K562 (cell line): ENCODE data around the gene CREB5. TPM values are rescaled to one million over a fixed set of nuclear protein-coding genes. Genes with fewer than 3 reads are reported as not detected.

Experiments used
- ATAC-seq: fragments of 200-7000 bp; cut with Tn5 transposase; 3 replicates; pipeline ENCODE4 v1.9.1; 2020; ENCODE audit warnings: moderate library complexity
- BruUV-seq: library from RNA; stranded (reverse); fragments of 400-500 nt; replicated peaks from 2 replicates; lab custom pipeline; 2021; lab: Mats Ljungman, UMichigan
- CTCF ChIA-PET: fragments of 300-600 bp; formaldehyde crosslinking; extraction: SDS; loops from one replicate; lab custom pipeline; 2021; ENCODE audit warnings: low intra/inter-chr PET ratio; lab: Yijun Ruan, JAX
- POLR2A ChIA-PET: fragments of 300-600, 350-650 bp; sonication (Branson Sonifier 250); formaldehyde crosslinking; extraction: SDS; loops from one replicate; lab custom pipeline; 2021; ENCODE audit warnings: antibody characterized with exemption, inconsistent platforms; lab: Yijun Ruan, JAX
- DNase-seq, 4 experiments: peaks; one replicate each; pipeline versions ENCODE4 v3.0.0 to v3.0.0-alpha.2; 2011 to 2018; ENCODE audit warnings: low spot score in 3 of 4, mixed read lengths in 3 of 4; ENCODE audit errors: extremely low read depth in 1 of 4
- FAIRE-seq: peaks from 2 replicates; lab custom pipeline; 2011; peaks lifted over from hg19 to GRCh38; lab: Jason Lieb, UNC
- H2AFZ ChIP-seq: 2 replicates; pipeline ENCODE4 v1.6.0; 2011; ENCODE audit warnings: low read depth, low read length, control low read depth, inconsistent platforms
- H3K27ac ChIP-seq: fragments of 200-600 bp; 3 replicates; pipeline ENCODE4 v1.8.0; 2011; ENCODE audit warnings: low read depth, mild to moderate bottlenecking, control low read depth, inconsistent platforms, low read length, moderate library complexity, mixed read lengths; ENCODE audit errors: extremely low read depth
- H3K27me3 ChIP-seq, 2 experiments: fragments of 300-600 bp in 1 of 2; 2 replicates in 1 of 2; 3 replicates in 1 of 2; pipeline versions ENCODE4 v1.6.0 to v1.8.0; 2011; ENCODE audit warnings: inconsistent platforms in 2 of 2, low read length in 2 of 2, mild to moderate bottlenecking in 1 of 2, mixed read lengths in 1 of 2, moderate library complexity in 1 of 2; ENCODE audit not compliant: control insufficient read depth in 2 of 2, insufficient read depth in 2 of 2
- H3K36me3 ChIP-seq: fragments of 300-600 bp; 3 replicates; pipeline ENCODE4 v1.8.0; 2011; ENCODE audit warnings: mild to moderate bottlenecking, low read length, inconsistent platforms; ENCODE audit not compliant: control insufficient read depth, insufficient read depth
- H3K4me1 ChIP-seq, 2 experiments: fragments of 200-600 bp in 1 of 2; replicated peaks in 1 of 2; 2 replicates in 1 of 2; 3 replicates in 1 of 2; pipeline versions ENCODE4 v1.5.1 to v1.8.0; 2011; ENCODE audit warnings: inconsistent platforms in 2 of 2, low read length in 2 of 2, mild to moderate bottlenecking in 1 of 2, mixed read lengths in 1 of 2, moderate library complexity in 1 of 2; ENCODE audit not compliant: control insufficient read depth in 2 of 2, insufficient read depth in 2 of 2
- H3K4me2 ChIP-seq: 2 replicates; pipeline ENCODE4 v1.6.1; 2011; ENCODE audit warnings: low read length, control low read depth, inconsistent platforms, mixed read lengths; ENCODE audit not compliant: insufficient read depth
- H3K4me3 ChIP-seq: fragments of 200-600 bp; sonication (generic), shearing (Covaris generic); 2 replicates; pipeline ENCODE4 v1.5.1; 2016; ENCODE audit warnings: control low read depth, inconsistent platforms
- H3K79me2 ChIP-seq: fragments of 200-600 bp; 3 replicates; pipeline ENCODE4 v1.8.0; 2011; ENCODE audit warnings: low read length, inconsistent platforms; ENCODE audit not compliant: control insufficient read depth, insufficient read depth
- H3K9ac ChIP-seq, 2 experiments: 2 replicates each; pipeline versions ENCODE4 v1.6.0 to v1.6.1; 2011; ENCODE audit warnings: low read depth in 2 of 2, low read length in 2 of 2, control low read depth in 1 of 2, inconsistent platforms in 1 of 2, mild to moderate bottlenecking in 1 of 2, mixed read lengths in 1 of 2; ENCODE audit not compliant: insufficient read depth in 1 of 2
- H3K9me1 ChIP-seq: one replicate; pipeline ENCODE4 v1.6.0; 2011; ENCODE audit warnings: inconsistent platforms, mild to moderate bottlenecking, low read length, moderate library complexity; ENCODE audit not compliant: control insufficient read depth, insufficient read depth
- H3K9me3 ChIP-seq: replicated peaks from 2 replicates; pipeline ENCODE4 v1.5.1; 2011; ENCODE audit warnings: low read depth, low read length, inconsistent platforms; ENCODE audit not compliant: control insufficient read depth, insufficient read depth
- H4K20me1 ChIP-seq: replicated peaks from 2 replicates; pipeline ENCODE4 v1.6.1; 2011; ENCODE audit warnings: low read length, inconsistent platforms, mixed read lengths; ENCODE audit not compliant: control insufficient read depth, insufficient read depth
- CTCFL ChIP-seq: IDR thresholded peaks from 2 replicates; pipeline ENCODE4 v1.6.1; 2011; ENCODE audit warnings: borderline replicate concordance, low read depth, mild to moderate bottlenecking, moderate library complexity, low read length; ENCODE audit not compliant: insufficient read depth, poor library complexity, severe bottlenecking
- DLX4 ChIP-seq: fragments of 250-450 bp; sonication (Bioruptor Pico); IDR thresholded peaks from 2 replicates; pipeline ENCODE4 v1.6.1; 2021; ENCODE audit warnings: mild to moderate bottlenecking
- IRF9 ChIP-seq: fragments of 450-650 bp; IDR thresholded peaks from 2 replicates; pipeline ENCODE4 v1.6.1; 2016; ENCODE audit warnings: missing biosample characterization, missing genetic modification characterization
- RBM25 ChIP-seq: fragments of 200-400 bp; formaldehyde crosslinking; IDR thresholded peaks from 2 replicates; pipeline ENCODE4 v1.6.1; 2018; ENCODE audit warnings: low read length, low read depth, moderate library complexity; ENCODE audit not compliant: severe bottlenecking
- SMAD2 ChIP-seq: fragments of 150-350 bp; IDR thresholded peaks from 2 replicates; pipeline ENCODE4 v1.6.1; 2014; ENCODE audit warnings: low read depth, mild to moderate bottlenecking, low read length
- STAG1 ChIP-seq: sonication (generic); formaldehyde crosslinking; IDR thresholded peaks from 2 replicates; pipeline ENCODE4 v1.5.0; 2020; ENCODE audit warnings: missing genetic modification reagents, borderline replicate concordance
- STAT5A ChIP-seq: IDR thresholded peaks from 2 replicates; pipeline ENCODE4 v1.6.1; 2012; ENCODE audit warnings: low read length, inconsistent platforms, borderline replicate concordance
- TFAM ChIP-seq: fragments of 250-450 bp; sonication (Bioruptor Pico); conservative IDR thresholded peaks from 2 replicates; pipeline ENCODE4 v1.5.0; 2021; ENCODE audit warnings: mild to moderate bottlenecking, moderate library complexity
- THRA ChIP-seq: fragments of 450-650 bp; IDR thresholded peaks from 2 replicates; pipeline ENCODE4 v1.6.1; 2017; ENCODE audit warnings: mild to moderate bottlenecking, moderate library complexity
- THRAP3 ChIP-seq: fragments of 450-650 bp; IDR thresholded peaks from 2 replicates; pipeline ENCODE4 v1.6.1; 2016; ENCODE audit warnings: mild to moderate bottlenecking, inconsistent platforms, borderline replicate concordance
- VEZF1 ChIP-seq: fragments of 200-800 bp; sonication (Bioruptor generic); IDR thresholded peaks from 2 replicates; pipeline ENCODE4 v1.6.1; 2017; ENCODE audit warnings: missing genetic modification characterization, missing compliant biosample characterization
- ZNF212 ChIP-seq: fragments of 450-650 bp; formaldehyde crosslinking; IDR thresholded peaks from 2 replicates; pipeline ENCODE4 v1.4.0; 2020; ENCODE audit warnings: mild to moderate bottlenecking
- ZNF280A ChIP-seq: fragments of 450-650 bp; IDR thresholded peaks from 2 replicates; pipeline ENCODE4 v1.6.1; 2018; ENCODE audit warnings: mild to moderate bottlenecking, low read depth; ENCODE audit not compliant: partially characterized antibody
- ZNF316 ChIP-seq: fragments of 450-650 bp; IDR thresholded peaks from 2 replicates; pipeline ENCODE4 v1.6.1; 2016
- ZNF696 ChIP-seq: fragments of 250-450 bp; sonication (Bioruptor Pico); conservative IDR thresholded peaks from 2 replicates; pipeline ENCODE4 v1.4.0; 2020; ENCODE audit warnings: mild to moderate bottlenecking, moderate library complexity
- WGBS: fragments of 100-300 bp; shearing (Covaris generic); methylation state at CpG from one replicate; pipeline ENCODE4 v1.1.6; 2016; ENCODE audit warnings: low coverage, mixed read lengths; ENCODE audit not compliant: insufficient coverage; ENCODE audit errors: missing lambda C conversion rate; 5-methylcytosine and 5-hydroxymethylcytosine counted together
- in situ Hi-C: fragments of 300-500 bp; cut with MboI; formaldehyde crosslinking; loops from 4 replicates; pipeline ENCODE4 v1.15.0; 2018; ENCODE audit warnings: inconsistent platforms, mixed read lengths
- intact Hi-C: fragments of 100-400 bp; cut with micrococcal nuclease; formaldehyde crosslinking; loops from 2 replicates; pipeline ENCODE4 v1.14.2; 2022
- polyA plus RNA-seq, 8 experiments: library from polyadenylated mRNA; depleted of rRNA in 4 of 8; stranded (reverse) in 5 of 8; unstranded in 3 of 8; fragments of >200 nt; fragmentation: Nextera tagmentation in 2 of 8; fragmentation: Illumina TruSeq in 1 of 8; extraction: Ambion mirVana in 2 of 8; extraction: Trizol in 1 of 8; gene quantifications; 2 replicates each; pipeline versions ENCODE4 v1.2.1 to v1.2.3, GENCODE V29; 2011 to 2014; ENCODE audit warnings: inconsistent platforms in 1 of 8, missing spikeins in 1 of 8
- total RNA-seq, 7 experiments: library from RNA; depleted of rRNA in 6 of 7; stranded (reverse); fragments of >200 nt in 6 of 7; fragmentation: Illumina TruSeq in 2 of 7; extraction: Trizol in 2 of 7; gene quantifications; 2 replicates each; pipeline versions ENCODE4 v1.2.1 to v1.2.3, GENCODE V29; 2011 to 2021; ENCODE audit warnings: low replicate concordance in 1 of 7

CREB5 gene
- total and polyA plus RNA-seq, 9 of the 15 experiments (the other 6 are each of a cell fraction or from before 2014, with no cell fraction given): 0.33 to 6.4 (median 1.8) TPM

GRCh38 chr7:28804157-28804556 is 391.8 kb downstream of the CREB5 start:
- POLR2A ChIA-PET: no interaction called here
- TF ChIP-seq ZNF212 (CRISPR knock-in tag) (no peak), DLX4 (no peak), STAG1 (no peak), ZNF280A (no peak), VEZF1 (CRISPR knock-in tag) (no peak), SMAD2 (no peak), THRA (no peak), ZNF316 (no peak), THRAP3 (no peak), IRF9 (tag) (no peak), TFAM (CRISPR knock-in tag) (no peak), CTCFL (no peak), RBM25 (no peak), ZNF696 (CRISPR knock-in tag) (no peak), STAT5A (no peak)

More at GRCh38 chr7:28804157-28804556, 391.8 kb downstream of the CREB5 start:
- BruUV-seq: no TSS peak
- ATAC-seq (no peak), FAIRE-seq (no peak), DNase-seq (no peak)
- no peaks in the 10 kb centered on the region for H3K4me1 ChIP-seq
- no peak overlapping the region for H3K27ac ChIP-seq
- intact Hi-C loops: no loop called here
- no peaks in the 10 kb centered on the region; the same call in 1 of the 2 replicates for H4K20me1 ChIP-seq
- H2AFZ ChIP-seq: no peak overlapping the region
- H3K27me3 ChIP-seq: peaks cover 0 to 8% of the 10 kb centered on the region in 2 experiments; a peak in 1 of 5 replicates
- H3K9me1 ChIP-seq: no peaks in the 10 kb centered on the region
- CTCF ChIA-PET: no interaction called here
- WGBS: 3% methylated on average over 6 of the region's 8 CpGs
- H3K36me3 ChIP-seq: no peaks in the 10 kb centered on the region
- H3K9ac ChIP-seq: no peak overlapping the region
- H3K4me2 ChIP-seq: no peak overlapping the region
- H3K9me3 ChIP-seq: no peaks in the 10 kb centered on the region; the same call in 1 of the 2 replicates
- no peak overlapping the region for H3K4me3 ChIP-seq
- in situ Hi-C loops: no loop called here
- H3K79me2 ChIP-seq: no peaks in the 10 kb centered on the region
